Stimulated activated CD4-positive, alpha-beta T cell treated with anti-CD3 and anti-CD28 coated beads, Interleukin-1b, Interleukin-23, amount 100 ng/mL, for 4 hours (primary cell): ENCODE results near the gene TMCC3.
"Not testable (repeated sequence)": the region's sequence is repeated elsewhere in the genome, so short reads cannot be mapped to it uniquely, and the experiment has no call there.

Experiments
- DNase-seq, 2 donors: peaks; one replicate each; pipeline ENCODE4 v3.0.0-alpha.2; 2020; ENCODE audit warnings: low read depth in 2 of 2

TMCC3 gene

GRCh38 chr12:94650143-94651056, at the start of gene TMCC3:
TMCC3 (minus strand) TSS chr12:94650557; CDS start chr12:94650430, 127 bp downstream.
- DNase-seq: peak in 1 of 2 donors; percentile 9

GRCh38 chr12:94699801-94700200, 49.4 kb upstream of the TMCC3 start:
- DNase-seq: no peak

GRCh38 chr12:94698578-94698977, 48.2 kb upstream of the TMCC3 start:
- DNase-seq: no peak

- no peak for DNase-seq
Observed at GRCh38 chr12:94697631-94698030, 47.3 kb upstream of the TMCC3 start.

- no peak for DNase-seq
Observed at GRCh38 chr12:94694732-94695131, 44.4 kb upstream of the TMCC3 start.

- DNase-seq: not testable (repeated sequence)
Observed at GRCh38 chr12:94692826-94693225, 42.5 kb upstream of the TMCC3 start.

GRCh38 chr12:94690198-94690771, 39.9 kb upstream of the TMCC3 start:
- DNase-seq: no peak

- no peak for DNase-seq
Observed at GRCh38 chr12:94689646-94690036, 39.3 kb upstream of the TMCC3 start.

- no peak for DNase-seq
Observed at GRCh38 chr12:94689002-94689645, 38.8 kb upstream of the TMCC3 start.

- DNase-seq: no peak
Observed at GRCh38 chr12:94687891-94688290, 37.5 kb upstream of the TMCC3 start.

- DNase-seq: no peak
Observed at GRCh38 chr12:94686834-94687628, 36.7 kb upstream of the TMCC3 start.

- DNase-seq: no peak
Observed at GRCh38 chr12:94684416-94685142, 34.2 kb upstream of the TMCC3 start.

GRCh38 chr12:94679554-94680195, 29.3 kb upstream of the TMCC3 start:
- no peak for DNase-seq

- no peak for DNase-seq
Observed at GRCh38 chr12:94678849-94679248, 28.5 kb upstream of the TMCC3 start.

- no peak for DNase-seq
Observed at GRCh38 chr12:94678379-94678778, 28.0 kb upstream of the TMCC3 start.

GRCh38 chr12:94677778-94678177, 27.4 kb upstream of the TMCC3 start:
- no peak for DNase-seq

GRCh38 chr12:94676922-94677321, 26.6 kb upstream of the TMCC3 start:
- no peak for DNase-seq

- no peak for DNase-seq
Observed at GRCh38 chr12:94676031-94676641, 25.8 kb upstream of the TMCC3 start.

GRCh38 chr12:94674835-94675234, 24.5 kb upstream of the TMCC3 start:
- no peak for DNase-seq

- no peak for DNase-seq
Observed at GRCh38 chr12:94674051-94674451, 23.7 kb upstream of the TMCC3 start.
